Ureter (tissue), 1 donor: ENCODE results near the gene BAIAP2L1. TPM values are rescaled to one million over a fixed set of nuclear protein-coding genes. Genes with fewer than 3 reads are reported as not detected.
"Not testable (repeated sequence)": the region's sequence is repeated elsewhere in the genome, so short reads cannot be mapped to it uniquely, and the experiment has no call there.

Source experiments
- DNase-seq: peaks from one replicate; pipeline ENCODE4 v3.0.0-alpha.2; 2020; ENCODE audit warnings: low spot score
- total RNA-seq: library from RNA; stranded (reverse); gene quantifications from one replicate; pipeline ENCODE4 v1.2.4, GENCODE V29; 2023
- donor health status: DM: yes; HTN: yes; CAD: no.

The BAIAP2L1 gene
- total RNA-seq, 1 donor from 2014 or later = 36.5 TPM

GRCh38 chr7:98322331-98323270, 78.3 kb downstream of the BAIAP2L1 start:
- DNase-seq = no peak

GRCh38 chr7:98321301-98321700, 79.6 kb downstream of the BAIAP2L1 start:
- DNase-seq = no peak

- no peak for DNase-seq
Measured at GRCh38 chr7:98319176-98319575, 81.7 kb downstream of the BAIAP2L1 start.

- DNase-seq = no peak
Measured at GRCh38 chr7:98317366-98318040, 83.4 kb downstream of the BAIAP2L1 start.

- DNase-seq = not testable (repeated sequence)
Measured at GRCh38 chr7:98315994-98316527, 84.8 kb downstream of the BAIAP2L1 start.

GRCh38 chr7:98315318-98315993, 85.4 kb downstream of the BAIAP2L1 start:
- DNase-seq = no peak

GRCh38 chr7:98314469-98314868, 86.4 kb downstream of the BAIAP2L1 start:
- DNase-seq = no peak

GRCh38 chr7:98312201-98312600, 88.7 kb downstream of the BAIAP2L1 start:
- DNase-seq = no peak

- DNase-seq = no peak
Measured at GRCh38 chr7:98309566-98309965, 91.3 kb downstream of the BAIAP2L1 start.

- DNase-seq = no peak
Measured at GRCh38 chr7:98307971-98308466, 92.9 kb downstream of the BAIAP2L1 start.

GRCh38 chr7:98305951-98306535, 94.8 kb downstream of the BAIAP2L1 start:
- DNase-seq = no peak

- no peak for DNase-seq
Measured at GRCh38 chr7:98303906-98304305, 97.0 kb downstream of the BAIAP2L1 start.

- DNase-seq = no peak
Measured at GRCh38 chr7:98303176-98303865, 97.6 kb downstream of the BAIAP2L1 start.

- DNase-seq = no peak
Measured at GRCh38 chr7:98301693-98302470, 99.0 kb downstream of the BAIAP2L1 start.

GRCh38 chr7:98300595-98301372, 100.1 kb downstream of the BAIAP2L1 start:
- no peak for DNase-seq

- DNase-seq = no peak
Measured at GRCh38 chr7:98297626-98298286, 103.1 kb downstream of the BAIAP2L1 start.

GRCh38 chr7:98296833-98297232, 104.1 kb downstream of the BAIAP2L1 start:
- no peak for DNase-seq

GRCh38 chr7:98295467-98296192, 105.3 kb downstream of the BAIAP2L1 start:
- no peak for DNase-seq
